Activated T-cell treated with anti-CD3 and anti-CD28 coated beads for 4 hours (primary cell): Measurements from ENCODE around the gene RBM19.

Experiments used
- DNase-seq: peaks from one replicate; pipeline ENCODE4 v3.0.0-alpha.2; 2020

The RBM19 gene

GRCh38 chr12:113796852-113797534 lies 169.1 kb downstream of the RBM19 start:
- DNase-seq, result no peak

GRCh38 chr12:113796066-113796827 lies 169.9 kb downstream of the RBM19 start:
- DNase-seq, result no peak

DNA sequence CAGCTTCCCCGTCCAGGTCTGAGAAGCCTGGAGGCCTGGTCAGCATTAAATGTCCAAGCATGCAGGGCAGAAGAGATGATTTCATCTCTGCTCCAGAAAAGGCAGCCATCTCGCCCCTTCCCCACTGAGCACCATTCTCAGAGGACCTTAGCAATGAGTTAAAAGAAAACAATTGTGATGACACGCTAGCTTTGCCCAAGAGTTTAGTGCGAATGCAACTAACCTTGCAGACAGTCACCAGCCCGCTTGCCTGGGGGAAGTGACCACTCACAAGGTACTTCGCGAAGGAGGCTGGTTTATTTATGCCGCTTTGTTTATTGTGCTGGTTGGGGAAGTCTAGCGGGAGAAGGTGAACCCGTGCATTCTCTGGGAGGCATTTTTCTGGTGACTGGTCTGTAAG lies 170.7 kb downstream of the RBM19 start:
- DNase-seq, result no peak

- DNase-seq, result no peak
Measured at GRCh38 chr12:113794774-113795173, 171.4 kb downstream of the RBM19 start.

GRCh38 chr12:113793250-113793649 lies 172.9 kb downstream of the RBM19 start:
- DNase-seq, result no peak

- no peak for DNase-seq
Measured at GRCh38 chr12:113792450-113792849, 173.7 kb downstream of the RBM19 start.

DNA sequence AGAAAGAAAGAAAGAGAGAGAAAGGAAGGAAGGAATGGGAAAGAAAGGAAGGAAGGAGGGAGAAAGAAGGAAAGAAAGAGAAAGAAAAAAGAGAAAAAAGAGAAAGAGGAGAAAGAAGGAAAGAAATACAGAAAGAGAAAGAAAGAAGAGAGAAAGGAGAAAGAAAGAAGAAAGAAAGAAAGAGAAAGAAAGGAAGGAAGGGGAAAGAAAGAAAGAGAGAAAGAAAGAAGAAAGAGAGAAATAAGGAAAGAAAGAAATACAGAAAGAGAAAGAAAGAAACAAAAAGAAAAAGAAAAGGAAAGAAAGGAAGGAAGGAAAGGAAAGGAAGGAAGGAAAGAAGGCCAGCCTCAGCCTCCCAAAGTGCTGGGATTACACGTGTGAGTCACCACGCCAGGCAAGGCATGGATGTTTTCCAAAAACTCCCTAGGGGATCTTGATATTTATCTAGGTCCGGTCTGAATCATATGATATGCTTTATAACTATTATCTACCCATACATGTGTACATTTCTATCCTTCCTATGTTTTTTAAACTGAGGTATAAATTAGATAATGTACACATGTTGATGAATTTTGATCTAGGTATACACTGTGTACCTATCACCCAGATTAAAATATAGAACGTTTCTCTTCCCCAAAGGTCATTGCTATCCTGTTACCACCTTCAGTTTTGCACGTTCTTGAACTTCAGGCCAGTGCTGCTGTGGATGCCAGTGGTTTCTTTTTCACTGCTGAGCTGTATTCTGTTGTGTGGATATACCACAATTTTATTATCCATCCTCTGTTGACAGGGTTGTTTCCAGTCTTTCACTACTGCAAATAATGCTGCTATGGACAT lies 177.9 kb downstream of the RBM19 start:
- no peak for DNase-seq

DNA sequence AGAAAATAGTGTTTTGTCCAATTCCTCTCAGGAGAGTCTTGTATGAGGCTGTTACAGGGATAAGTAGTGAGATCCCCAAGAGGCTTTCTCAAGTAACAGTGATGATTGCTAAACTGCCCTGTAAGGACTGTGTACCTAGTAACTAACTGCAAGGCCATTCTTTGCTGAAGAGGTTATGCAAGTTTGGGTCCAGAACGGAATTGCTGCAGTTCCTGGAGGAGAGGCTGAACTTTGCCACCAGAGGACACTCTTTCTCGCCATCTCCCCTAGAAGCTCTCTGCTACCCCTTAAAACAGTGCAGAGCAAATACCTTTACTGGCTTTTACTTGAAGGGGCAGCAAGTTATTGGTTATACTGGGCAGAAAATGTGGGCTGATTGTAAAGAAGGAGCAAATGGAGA lies 180.0 kb downstream of the RBM19 start:
- DNase-seq, result no peak

DNA sequence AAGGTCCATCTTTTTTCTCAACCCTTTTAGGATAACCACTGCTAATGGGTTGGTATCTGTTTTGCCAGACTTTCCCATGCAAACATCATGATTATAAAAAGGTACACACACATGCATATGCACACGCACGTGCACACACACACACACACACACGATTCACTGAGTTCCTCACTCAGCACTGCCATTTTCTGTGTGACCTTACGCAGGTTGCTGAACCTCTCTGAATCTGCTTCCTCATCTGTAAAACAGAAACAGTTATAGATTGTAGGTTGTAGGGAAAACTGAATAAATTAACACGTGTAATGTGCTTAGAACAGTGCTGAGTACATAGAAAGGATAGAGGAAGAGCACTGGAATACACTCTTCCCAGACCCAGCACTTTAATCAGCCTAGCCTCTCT lies 182.3 kb downstream of the RBM19 start:
- no peak for DNase-seq

DNA sequence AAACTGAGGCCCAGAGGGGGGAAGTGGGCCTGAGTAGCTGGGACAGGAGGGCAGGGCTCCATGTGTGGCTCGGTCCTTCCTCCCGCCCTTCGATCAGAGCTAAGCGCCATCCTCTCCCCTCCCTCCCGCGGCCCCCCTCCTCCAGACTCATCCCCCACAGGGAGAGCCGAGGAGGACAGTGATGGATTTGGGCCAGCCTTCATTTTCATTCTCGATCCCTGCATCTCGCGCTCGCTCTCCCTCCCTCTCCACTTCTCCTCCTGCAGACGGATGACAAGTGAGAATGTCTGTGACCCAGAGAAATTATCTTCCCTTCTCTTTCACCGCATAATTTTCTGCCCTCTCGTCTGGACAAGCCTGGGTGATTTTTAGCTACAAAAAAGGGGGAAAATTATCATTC lies 183.3 kb downstream of the RBM19 start:
- no peak for DNase-seq

DNA sequence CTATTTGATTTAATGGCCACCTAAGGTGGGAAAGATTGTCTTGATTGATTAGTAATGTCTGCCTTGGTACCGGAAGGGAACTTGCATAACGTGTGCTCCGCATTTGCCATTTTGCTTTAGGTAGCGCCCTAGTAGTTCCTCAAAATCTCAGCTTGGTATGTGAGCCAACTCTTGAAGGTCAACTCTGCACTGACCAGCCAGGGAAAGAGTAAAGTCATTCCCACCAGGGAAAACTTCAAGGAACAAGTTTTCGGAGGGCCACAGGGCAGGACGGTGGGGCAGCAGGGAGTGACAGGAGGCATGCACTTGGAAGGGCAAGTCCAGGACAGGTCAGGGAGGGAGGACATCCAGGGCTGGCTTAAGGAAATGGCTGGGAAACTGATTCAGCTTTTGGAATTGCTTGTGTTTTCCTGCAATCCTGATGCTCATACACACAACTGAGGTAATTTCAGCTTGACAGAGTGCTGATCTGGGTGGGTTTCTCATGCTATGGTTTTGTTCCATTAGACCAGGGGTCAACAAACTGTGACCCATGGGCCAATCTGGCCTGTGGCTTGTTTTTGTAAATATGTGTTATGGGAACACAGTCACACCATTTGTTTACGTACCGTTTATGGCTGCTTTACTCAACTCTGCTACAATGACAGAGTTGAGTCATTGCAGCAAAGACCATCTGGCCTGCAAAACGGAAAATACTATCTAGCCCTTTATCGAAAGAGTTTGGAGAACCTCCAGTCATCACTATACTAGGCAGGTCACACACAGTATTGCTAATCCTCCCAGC lies 184.5 kb downstream of the RBM19 start:
- no peak for DNase-seq

DNA sequence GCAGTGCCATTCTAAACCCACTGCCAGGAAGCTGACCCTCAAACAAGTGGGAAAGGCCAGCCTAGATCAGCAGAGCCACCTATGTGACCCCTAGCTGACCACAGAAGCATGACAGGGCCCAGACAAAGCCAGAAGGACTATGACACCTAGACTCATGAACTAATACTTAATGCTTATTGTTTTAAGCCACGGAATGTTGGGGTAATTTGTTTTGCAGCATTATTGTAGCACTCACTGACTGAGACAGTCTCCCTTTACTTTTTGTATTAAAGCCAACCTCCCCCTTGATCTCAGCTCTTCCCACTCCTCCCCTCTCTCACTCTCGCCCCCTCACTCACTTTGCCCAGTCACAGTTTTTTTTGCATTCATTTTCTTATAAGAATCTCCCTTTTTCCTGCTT lies 186.4 kb downstream of the RBM19 start:
- DNase-seq, result no peak

DNA sequence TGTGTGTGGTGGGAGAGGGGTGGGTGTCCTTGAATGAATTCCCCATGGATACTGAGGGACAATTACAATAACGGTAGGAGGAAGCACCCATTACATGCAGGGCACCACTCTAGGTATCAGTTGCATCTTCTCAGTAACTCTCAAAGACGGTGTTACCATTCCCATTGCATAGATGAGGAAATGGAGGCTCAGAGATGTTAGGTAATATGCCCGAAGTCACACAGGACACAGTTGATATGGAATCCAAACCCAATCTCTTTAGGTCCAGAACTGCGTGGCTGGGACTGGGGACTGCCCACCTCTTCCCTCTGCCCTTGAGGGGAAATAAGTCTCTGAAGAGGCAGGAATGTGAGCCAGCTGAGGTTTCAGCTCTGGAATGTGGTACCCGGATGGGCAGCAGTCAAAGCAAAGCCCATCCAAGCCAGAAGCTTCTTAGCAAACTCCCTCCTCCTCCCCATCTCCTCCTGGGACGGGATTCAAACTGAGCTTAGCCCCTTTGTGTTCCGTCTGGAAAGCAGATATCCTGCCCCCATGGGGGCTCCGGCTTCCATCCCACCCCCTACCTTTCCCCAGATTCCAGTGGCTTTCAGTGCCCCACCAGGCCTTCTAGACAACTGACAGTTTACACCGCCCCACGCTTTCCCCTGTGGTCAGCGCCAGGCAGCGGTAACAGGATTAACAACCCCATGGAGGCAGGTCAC lies 187.5 kb downstream of the RBM19 start:
- DNase-seq, result no peak

- DNase-seq, result no peak
Measured at GRCh38 chr12:113777751-113778150, 188.4 kb downstream of the RBM19 start.

- DNase-seq, result no peak
Measured at GRCh38 chr12:113776536-113776935, 189.6 kb downstream of the RBM19 start.

- no peak for DNase-seq
Measured at GRCh38 chr12:113774526-113774925, 191.6 kb downstream of the RBM19 start.

- DNase-seq, result no peak
Measured at GRCh38 chr12:113772505-113773030, 193.6 kb downstream of the RBM19 start.

DNA sequence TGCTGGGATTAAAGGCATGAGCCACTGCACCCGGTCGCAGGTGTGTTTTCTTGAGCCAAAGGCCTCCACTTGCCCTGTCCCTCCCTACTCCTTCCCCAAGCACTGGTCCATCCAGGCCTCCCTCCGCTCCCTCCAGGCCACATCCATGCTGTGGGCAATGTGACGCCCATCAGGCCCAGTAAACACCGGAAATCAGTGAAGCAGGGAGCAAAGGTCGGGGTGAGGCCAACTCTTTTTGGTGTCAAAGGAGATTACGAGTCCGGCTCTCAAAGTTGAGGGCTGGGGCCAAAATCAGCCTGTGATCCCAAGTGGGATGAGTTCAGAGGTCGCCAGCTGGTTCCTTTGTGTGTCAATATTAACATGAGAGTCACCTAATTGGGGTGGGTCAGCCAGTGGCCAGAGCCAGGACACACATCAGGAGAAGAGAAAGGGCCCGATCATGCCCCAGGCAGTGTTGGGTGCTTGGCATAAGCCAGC lies 195.7 kb downstream of the RBM19 start:
- no peak for DNase-seq

GRCh38 chr12:113769305-113769704 lies 196.8 kb downstream of the RBM19 start:
- DNase-seq, result no peak

GRCh38 chr12:113768850-113769249 lies 197.3 kb downstream of the RBM19 start:
- DNase-seq, result no peak
